Stimulated activated CD4-positive, alpha-beta T cell treated with anti-CD3 and anti-CD28 coated beads, Interleukin-1b, Interleukin-23, amount 100 ng/mL, for 24 hours (primary cell): Measurements from ENCODE around the gene NPIPB2.
"Not testable (repeated sequence)": the region's sequence is repeated elsewhere in the genome, so short reads cannot be mapped to it uniquely, and the experiment has no call there.

Source experiments
- DNase-seq, 4 experiments: peaks; one replicate each; pipeline ENCODE4 v3.0.0-alpha.2; 2020; ENCODE audit warnings: low read depth in 4 of 4, low spot score in 1 of 4

Gene NPIPB2

DNA sequence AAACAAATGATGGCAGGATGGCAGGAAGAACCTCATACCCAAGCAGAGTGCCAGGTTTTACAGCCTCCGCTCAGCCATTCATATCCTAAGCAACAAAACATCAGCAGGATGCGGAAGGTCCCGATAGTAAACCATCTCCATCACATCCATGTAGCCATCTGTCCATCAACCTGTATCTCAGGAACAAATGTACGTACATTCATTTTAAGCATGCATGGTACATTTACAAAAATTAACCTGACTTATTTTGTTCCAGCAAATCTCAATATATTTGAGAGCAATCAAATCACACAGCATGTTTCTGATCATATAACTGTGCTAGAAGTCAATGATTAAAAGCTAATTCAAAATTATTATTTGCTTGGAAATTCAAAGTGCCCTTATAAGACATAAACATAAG is at the start of gene NPIPB2:
TSS of gene NPIPB2 (minus strand) at position 101 of the 400 bp plus-strand sequence. CDS start at position 101, 0 bp downstream.
- DNase-seq, result not testable (repeated sequence)

DNA sequence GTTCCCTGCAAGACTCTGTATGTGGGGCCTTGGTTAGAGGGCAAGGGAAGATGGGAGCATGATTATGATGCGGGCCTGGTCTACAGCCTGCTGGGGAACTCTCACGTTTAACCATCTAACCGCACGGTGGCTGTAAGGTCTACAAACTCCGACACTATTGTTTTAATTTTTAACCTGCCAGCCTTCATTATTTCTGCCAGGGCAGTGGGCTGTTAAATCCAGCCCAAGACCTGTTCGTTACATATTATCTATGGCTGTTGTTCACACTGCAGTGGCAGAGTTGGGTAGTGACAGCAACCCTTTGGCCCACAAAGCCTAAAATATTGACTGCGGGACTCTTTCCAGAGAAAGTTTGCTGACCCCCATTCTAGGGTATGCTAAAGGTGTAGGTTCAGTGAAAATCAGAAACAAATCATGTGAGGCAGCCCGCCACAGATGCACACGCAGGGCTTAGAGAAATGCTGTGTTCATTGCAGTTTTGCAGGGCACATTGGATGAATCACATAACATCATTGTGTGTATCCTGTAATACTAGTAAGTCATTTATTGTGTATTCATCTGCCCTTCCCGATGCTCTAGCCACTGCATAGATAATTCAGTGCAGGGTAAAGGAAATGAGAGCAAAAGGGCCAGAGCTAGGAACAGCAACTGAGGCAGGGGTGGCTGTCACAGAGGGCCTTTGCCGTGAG is 49.0 kb upstream of the NPIPB2 start:
- no peak for DNase-seq

DNA sequence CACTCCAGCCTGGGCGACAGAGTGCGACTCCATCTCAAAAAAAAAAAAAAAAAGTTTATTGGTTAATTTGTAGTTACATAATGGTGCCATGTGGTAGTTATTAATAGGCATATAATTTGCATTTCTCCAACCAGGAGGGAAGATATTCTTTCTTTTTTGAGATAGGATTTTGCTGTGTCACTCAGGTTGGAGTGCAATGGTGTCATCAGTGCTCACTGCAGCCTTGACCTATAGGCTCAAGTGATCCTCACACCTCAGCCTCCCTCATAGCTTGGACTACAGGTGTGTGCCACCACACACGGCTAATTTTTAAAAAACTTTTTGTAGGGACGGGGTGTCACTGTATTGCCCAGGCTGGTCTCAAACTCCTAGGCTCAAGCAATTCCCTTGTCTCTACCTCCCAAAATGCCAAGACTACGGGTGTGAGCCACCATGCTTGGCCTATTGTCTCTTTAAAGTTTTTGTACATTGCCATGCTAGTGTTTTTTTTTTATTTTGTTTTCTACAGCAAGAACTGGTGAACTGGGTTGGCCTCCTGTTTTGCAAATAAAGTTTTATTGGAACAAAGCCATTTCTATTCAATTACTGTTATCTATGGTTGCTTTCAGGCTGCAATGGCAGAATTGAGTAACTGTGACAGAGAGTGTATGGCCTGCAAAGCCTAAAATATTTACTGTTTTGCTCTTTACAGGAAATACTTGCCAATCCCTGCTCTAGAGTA is 46.6 kb upstream of the NPIPB2 start:
- no peak for DNase-seq

DNA sequence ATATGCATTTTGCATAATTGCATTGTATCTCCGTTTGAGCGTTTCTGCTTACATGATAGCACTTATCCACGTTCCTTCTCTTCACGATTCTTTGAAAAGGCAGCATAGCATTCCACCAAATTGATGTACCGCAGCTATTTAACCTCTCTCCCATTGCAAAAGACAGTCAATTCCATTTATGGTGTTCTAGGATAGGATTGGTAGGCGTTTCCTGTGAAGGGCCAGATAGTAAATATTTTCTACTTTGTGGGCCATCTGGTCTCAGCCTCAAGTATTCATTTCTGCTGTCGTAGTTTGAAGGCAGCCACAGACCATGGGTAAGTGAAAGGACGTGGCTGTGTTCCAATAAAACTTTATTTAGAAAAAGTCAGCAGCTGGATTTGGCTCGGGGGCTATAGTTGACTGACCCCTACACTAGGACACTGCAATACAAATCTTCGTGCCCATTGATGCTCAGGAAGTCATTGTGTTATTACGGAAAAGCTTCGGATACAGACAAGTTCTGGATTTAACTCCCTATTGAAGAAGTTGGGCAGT is 44.7 kb upstream of the NPIPB2 start:
- DNase-seq, result no peak

DNA sequence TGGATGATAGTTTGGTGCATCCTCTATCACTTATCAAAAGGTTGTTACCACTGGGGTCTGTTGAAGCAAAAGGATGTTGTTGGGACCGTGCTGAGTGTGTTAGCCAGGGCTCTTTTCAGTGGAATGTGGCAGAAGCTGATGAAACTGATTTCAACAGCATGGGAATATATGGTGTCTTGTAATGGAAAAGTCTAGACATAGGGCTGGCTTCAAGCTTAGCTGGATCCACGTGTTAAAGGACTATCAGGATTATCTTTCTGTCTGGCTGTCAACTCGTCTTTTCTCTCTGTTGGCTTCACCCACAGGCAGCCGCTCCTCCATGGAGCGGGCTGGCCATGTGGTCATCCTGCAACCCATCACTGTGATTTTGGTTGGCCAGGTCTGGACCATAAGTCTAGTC is 43.4 kb upstream of the NPIPB2 start:
- no peak for DNase-seq

DNA sequence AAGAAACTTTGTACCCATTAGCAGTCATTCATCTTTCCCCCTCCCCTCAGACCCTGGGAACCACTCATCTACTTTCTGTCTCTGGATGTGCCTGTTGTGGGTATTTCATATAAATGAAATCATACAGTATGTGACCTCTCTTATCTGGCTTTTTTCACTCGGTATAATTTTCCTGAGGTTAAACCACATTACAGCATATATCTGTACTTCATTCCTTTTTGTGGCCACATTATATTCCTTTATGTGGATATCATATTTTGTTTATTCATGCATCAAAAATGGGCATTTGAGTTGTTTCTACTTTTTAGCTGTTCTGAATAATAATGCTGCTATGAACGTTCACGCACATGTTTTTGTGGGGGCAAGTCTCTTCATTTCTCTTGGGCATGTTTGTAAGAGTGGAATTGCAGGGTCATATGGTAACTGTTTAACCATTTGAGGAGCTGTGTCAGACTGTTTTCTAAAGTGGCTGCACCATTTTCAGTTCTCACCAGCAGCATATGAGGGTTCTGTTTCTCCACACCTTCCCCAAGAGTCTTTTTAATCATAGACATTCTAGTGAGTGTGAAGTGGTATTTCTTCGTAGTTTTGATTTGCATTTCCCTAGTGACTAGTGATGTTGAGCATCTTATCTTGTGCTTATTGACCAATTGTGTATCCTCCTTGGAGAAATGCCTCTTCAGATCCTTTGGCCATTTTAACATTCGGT is 38.4 kb upstream of the NPIPB2 start:
- DNase-seq, result no peak

DNA sequence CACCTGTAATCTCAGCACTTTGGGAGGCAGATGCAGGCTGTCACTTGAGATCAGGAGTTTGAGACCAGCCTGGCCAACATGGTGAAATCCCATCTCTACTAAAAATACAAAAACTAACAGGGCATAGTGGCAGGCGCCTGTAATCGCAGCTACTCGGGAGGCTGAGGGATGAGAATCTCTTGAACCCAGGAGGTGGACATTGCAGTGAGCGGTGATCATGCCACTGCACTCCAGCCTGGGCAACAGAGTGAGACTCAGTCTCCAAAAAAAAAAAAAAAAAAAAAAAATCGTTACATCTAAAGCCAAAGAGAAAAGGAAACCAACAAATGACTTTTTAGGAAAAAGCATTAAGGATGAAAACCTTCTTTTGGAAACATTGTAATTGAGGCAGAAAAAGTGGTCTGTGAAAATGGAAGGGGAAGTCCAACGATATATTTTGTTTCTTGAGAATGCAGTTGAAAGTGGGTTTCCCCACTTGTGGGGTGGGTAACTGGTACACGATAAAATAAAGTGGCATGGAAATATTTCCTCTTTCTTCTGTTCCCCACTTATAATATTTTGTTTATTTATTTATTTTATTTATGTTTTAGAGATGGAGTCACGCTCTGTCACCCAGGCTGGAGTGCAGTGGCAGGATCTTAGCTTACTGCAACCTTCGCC is 37.3 kb upstream of the NPIPB2 start:
- no peak for DNase-seq

DNA sequence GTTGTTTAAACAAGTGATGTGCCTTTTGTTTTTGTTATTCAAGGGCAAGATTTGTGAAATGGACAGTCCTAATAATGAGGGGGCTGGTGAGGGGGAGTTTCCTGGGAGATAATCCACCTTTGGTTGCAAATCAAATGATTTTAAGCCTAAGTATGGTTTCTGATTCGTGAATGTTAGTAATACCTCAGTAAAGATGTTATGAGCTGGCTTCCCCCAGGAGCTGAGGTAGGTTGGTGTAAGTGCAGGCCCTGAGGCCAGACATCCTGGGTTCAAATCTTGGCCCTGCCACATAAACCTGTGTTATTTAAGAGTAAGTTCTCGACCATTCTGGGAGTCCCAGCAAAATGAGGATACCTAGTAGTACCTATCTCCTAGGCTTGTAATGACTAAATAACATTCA is 36.2 kb upstream of the NPIPB2 start:
- no peak for DNase-seq

DNA sequence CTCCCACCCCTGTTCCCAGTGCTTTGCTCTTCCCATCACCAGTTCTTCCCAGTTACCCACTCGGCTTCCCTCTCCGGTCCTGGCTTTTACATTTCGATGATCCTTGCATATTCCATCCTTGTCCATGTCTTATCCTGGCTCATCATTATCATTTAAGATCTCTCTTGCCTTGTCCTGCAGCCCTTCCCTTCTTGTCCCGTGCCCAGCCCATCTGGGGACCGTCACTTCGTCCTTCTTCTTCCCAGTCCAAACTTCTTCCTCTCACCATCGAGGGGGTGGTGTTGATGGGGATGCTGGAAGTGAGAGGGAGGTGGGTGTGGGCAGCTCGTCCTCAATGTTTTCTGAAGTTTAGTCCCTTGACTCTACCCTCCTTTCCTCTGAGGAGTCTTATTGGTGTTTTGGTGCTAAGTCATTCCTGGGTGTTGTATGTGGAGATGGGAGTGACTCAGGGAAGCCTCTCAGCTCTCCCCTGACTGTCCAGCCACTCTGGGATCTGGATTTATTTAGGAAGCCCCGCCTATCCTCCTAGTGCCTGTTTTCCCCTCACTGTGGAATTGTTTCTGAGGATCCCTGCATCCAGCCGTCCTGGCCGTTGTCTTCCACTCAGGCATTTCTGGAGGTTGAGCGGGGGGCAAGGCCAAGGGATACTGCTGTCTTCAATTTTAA is 35.7 kb upstream of the NPIPB2 start:
- no peak for DNase-seq

DNA sequence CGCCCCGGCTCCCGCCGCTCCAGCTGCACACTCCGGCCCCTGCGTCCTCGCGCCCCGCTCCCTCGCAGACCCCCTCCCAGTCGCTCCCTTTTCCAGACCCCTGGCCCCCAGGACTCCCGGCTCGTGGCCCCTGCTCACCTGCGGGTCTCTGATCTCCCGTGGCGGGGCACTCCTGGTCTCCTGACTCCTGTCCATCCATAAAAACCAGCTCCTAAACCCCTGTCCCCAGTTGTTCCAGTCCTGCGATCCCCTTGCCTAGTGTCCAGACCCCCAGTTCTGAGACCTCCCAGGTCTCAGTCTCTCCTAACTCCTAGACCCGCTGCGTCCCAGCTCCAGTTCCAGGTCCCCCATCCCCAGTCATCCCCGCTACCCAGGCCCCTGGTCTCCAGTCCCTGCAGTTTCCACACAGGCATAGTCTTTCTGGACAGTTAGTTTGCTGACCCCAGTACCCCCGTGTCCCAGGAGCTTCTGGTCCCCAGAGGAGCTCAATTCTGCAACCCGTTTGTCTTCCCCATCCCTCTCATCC is 35.1 kb upstream of the NPIPB2 start:
- DNase-seq, result no peak

DNA sequence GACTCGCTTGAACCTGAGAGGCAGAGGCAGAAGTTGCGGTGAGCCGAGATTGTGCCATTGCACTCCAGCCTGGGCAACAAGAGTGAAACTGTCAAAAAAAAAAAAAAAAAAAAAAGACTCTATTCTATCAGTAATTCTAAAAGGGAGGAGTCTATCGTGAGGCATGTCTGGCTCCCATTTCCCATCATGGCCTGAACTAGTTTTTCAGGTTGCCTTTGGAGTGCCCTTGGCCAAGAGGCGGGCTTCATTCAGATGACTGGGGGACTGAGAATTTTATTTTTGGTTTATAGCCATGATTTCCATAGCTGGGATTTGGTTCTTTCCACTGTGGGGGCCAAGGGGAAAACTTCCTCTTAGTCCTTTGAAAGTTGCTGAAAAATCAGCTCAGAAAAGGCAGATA is 31.2 kb upstream of the NPIPB2 start:
- no peak for DNase-seq

DNA sequence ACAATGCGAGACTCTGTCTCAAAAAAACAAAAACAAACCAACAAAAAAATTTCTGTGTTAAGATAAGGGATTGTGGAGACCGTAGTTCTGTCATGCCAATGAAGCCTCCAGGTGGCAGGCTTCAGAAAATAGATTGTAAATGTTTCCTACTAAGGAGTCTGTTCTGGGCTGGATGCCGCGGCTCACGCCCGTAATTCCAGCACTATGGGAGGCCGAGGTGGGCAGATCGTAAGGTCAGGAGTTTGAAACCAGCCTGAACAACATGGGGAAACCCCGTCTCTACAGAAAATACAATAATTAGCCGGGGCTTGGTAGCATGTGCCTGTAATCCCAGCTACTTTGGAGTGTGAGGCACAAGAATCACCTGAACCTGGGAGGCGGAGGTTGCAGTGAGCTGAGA is 30.3 kb upstream of the NPIPB2 start:
- DNase-seq, result no peak

DNA sequence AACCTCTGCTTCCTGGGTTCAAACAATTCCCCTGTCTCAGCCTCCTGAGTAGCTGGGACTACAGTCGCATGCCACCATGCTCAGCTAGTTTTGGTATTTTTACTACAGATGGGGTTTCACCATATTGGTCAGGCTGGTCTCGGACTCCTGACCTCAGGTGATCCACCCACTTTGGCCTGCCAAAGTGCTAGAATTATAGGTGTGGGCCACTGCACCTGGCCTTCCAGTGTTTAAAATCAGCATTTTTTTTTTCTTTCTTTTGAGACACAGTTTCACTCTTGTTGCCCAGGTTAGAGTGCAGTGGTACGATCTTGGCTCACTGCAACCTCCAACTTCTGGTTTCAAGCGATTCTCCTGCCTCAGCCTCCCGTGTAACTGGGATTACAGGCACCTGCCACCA is 28.4 kb upstream of the NPIPB2 start:
- DNase-seq, result not testable (repeated sequence)

DNA sequence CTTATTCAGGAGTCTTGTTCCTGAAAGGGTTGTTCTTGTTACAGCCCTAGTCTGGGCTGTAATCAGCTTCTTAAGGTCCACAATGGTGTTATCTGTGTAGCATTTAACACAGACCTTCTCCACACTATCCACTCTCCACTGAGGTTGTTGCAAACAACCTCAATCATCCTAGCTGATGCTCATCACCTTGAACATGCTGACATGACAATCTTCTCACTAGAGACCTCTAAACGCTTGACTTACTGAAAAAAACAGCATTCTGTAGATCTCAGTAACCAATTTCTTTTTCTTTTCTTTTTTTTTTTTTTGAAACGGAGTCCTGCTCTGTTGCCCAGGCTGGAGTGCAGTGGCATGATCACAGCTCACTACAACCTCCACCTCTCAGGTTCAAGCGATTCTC is 26.7 kb upstream of the NPIPB2 start:
- no peak for DNase-seq

DNA sequence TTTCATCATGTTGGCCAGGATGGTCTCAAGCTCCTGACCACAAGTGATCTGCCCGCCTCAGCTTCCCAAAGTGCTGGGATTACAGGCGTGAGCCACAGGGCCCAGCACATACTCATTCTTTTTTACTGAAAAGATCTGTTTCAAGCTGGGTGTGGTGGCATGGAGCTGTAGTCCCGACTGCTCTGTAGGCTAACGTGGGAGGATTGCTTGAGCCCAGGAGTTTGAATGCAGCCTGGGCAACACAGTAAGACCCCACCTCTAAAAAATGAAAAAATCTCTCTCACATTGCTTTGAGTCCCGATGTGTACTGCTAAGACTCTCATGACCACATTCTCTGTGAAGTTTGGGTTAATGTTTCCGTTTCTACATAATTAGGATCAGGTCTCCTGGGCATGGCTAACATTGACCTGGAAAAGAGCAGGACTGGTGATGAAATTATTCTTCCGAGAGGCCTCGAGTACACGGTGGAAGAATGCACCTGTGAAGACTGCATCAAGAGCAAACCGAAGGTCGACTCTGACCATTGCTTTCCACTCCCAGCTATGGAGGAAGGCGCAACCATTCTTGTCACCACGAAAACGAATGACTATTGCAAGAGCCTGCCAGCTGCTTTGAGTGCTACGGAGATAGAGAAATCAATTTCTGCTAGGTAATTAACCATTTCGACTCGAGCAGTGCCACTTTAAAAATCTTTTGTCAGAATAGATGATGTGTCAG is 25.5 kb upstream of the NPIPB2 start:
- DNase-seq, result no peak

DNA sequence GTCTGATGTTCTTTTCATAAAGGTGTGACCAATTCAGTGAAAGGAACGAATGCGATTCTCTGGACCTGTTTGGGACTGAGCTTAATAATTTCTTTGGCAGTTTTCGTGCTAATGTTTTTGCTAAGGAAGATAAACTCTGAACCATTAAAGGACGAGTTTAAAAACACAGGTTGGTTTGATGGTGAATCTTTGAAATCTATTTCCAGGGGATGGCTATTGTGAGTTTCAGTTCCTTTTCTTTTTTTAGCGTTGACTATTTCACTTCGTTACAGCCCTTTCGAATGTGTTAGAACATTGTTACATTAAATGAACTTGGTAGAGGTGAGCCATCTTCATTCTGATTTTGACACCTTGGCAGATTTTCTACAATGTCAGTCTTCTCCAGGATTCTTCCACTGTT is 24.3 kb upstream of the NPIPB2 start:
- DNase-seq, result no peak

DNA sequence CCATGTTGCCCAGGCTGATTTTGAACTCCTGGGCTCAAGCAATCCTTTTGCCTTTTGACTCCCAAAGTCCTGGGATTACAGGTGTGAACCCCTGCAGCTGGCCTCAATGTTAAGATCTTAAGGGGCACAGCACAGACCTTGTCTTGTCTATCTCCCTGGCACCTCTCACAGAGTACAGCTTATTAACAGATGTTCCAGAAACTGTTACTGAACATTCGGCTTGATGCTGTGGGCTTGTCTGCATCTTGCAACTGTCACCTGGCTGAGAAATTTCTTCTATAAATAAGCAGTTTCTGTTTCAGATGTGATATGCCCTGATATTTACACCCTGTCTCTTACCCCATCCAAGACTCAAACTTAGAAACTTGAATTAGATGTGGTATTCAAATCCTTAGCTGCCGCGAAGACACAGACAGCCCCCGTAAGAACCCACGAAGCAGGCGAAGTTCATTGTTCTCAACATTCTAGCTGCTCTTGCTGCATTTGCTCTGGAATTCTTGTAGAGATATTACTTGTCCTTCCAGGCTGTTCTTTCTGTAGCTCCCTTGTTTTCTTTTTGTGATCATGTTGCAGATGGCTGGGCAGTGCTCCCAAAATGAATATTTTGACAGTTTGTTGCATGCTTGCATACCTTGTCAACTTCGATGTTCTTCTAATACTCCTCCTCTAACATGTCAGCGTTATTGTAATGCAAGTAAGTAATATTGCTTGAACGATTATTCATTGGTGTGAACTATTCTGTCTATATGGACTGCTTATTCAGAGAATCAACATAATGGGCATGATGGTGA is 23.1 kb upstream of the NPIPB2 start, which contains the start of gene TNFRSF17:
TSS of gene TNFRSF17 (plus strand) at position 450 of the 791 bp plus-strand sequence. CDS start at position 565, 115 bp downstream.
- DNase-seq, result no peak

DNA sequence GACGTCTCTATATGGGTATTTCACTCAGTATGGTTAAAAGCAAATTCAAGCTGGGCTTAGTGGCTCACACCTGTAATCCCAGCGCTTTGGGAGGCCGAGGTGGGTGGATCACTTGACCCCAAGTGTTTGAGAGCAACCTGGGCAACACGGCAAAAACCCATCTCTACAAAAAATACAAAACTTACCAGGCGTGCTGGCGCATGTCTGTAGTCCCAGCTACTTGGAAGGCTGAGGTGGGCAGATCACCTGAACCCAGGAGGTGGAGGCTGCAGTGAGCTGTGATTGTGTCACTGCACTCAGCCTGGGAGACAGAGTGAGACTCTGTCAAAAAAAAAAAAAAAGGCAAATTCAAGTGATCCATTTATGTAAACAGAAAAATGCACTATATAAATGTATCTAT is 21.9 kb upstream of the NPIPB2 start:
- no peak for DNase-seq

DNA sequence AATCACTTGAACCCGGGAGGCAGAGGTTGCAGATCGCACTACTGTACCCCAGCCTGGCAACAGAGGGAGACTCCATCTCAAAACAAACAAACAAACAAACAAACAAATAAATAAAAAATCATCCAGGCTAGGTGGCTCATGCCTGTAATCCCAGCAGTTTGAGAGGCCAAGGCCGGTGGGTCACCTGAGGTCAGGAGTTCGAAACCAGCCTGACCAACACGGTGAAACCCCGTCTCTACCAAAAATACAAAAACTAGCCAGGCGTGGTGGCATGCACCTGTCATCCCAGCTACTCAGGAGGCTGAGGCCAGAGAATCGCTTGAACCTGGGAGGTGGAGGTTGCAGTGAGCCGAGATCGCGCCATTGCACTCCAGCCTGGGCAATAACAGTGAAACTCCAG is 21.1 kb upstream of the NPIPB2 start:
- not testable (repeated sequence) for DNase-seq
